ENCODE data around the gene PPP1R13L.

- no peak for TF ChIP-seq POLR2A (IDR thresholded peaks at IDR 0.05)
- TF ChIP-seq CTCF (IDR thresholded peaks at IDR 0.05): no peak
- TF ChIP-seq POLR2AphosphoS5 (IDR thresholded peaks at IDR 0.05; ENCODE audit: insufficient read depth in 1 of 2, low read depth in 1 of 2): no peak
Observed at GRCh38 chr19:45385392-45386221, 19.3 kb downstream of the PPP1R13L start.

Measured in vagina (tissue), 2 donors.